ENCODE measurements around the gene KIF5A.

GRCh38 chr12:57615637-57616036 is 65.8 kb downstream of the KIF5A start:
- TF ChIP-seq CTCF (conservative IDR thresholded peaks at IDR 0.05), result no peak
- TF ChIP-seq ZFX (IDR thresholded peaks at IDR 0.05), result no peak

Data from C4-2B (cell line).